HPDE6-E6E7 (cell line): ENCODE results near the gene PDGFB.
A peak's percentile ranks its signal among the peaks of the same experiment; 100 is the strongest.

Experiments used
- DNase-seq: peaks from one replicate; pipeline ENCODE4 v3.0.0; 2011; ENCODE audit warnings: missing footprints; ENCODE audit errors: extremely low spot score

PDGFB gene

DNA sequence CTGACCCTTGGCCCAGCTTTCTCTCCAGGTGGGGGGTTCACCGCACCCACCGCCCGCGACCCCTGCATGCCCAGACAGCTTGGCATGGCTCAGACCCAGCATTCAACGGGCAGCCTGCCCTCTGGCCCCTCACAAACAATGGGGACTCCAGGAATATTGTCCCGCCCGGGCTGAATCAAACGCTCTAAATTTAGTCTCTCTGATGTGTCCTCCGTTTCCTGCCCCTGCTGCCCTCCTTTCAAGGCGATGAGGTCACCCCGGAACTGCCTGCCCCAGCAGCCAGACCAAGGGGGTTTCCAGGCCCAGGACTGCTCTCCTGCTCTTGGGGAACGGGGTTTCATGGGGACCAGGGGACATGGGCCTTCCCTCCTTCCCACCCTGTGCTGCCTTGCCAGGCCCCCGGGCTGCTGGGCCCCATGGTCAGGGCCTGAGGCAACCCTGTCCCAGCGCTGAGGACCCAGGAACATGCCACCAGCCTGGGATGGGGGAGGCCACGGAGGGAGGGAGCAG is 10.1 kb upstream of the PDGFB start:
- peak; percentile 56 for DNase-seq

DNA sequence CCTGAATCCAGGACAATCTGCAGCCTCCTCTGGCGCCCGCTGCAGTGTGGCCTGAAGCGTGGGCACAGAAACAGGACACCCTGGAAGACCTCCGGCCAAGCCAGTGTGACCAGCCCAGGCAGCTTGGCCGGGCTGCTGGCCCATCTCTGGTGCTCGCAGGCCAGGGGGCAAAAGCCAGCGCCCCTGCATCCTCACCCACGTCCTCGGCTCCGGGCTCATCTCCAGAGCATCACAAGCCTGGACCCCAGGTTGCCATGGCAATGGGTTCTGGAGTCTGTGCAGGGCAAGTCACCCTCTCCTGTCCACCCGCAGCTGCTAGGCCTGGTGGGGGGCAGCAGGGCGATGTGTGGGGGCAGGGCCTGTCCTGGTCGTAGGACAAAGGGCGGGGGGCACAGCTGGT is 9.3 kb upstream of the PDGFB start:
- DNase-seq = no peak

DNA sequence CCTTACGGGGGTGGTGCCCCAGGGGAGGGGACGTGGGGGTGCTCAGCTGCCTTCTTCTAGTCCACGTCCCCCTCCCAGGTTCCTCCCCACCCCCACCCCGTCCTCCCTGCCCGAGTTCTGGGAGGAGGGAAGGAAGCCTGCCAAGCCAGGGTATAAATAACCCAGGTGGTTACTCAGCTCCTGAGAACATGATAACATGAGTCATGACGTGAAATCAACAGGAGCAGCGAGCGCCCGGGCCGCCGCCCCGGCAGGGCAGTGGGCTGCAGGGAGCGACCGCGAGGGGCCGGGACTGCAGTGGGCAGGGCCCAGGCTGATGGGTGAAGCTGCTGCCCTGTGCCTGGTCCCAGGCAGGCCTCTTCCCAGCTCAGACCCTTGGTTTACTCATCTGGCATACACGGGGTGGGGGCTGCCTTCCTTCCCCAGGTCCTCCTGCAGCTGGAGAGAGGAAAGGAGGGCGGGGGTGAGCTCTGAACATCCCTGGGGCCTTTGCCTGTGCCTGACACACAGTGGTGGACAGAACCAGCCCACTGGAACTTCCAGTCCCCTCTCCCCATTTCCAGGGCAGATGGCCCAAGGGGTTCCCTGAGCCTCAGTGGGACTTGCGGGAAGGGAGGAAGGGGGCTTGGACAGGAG is 8.8 kb upstream of the PDGFB start:
- DNase-seq = peak; percentile 88

DNA sequence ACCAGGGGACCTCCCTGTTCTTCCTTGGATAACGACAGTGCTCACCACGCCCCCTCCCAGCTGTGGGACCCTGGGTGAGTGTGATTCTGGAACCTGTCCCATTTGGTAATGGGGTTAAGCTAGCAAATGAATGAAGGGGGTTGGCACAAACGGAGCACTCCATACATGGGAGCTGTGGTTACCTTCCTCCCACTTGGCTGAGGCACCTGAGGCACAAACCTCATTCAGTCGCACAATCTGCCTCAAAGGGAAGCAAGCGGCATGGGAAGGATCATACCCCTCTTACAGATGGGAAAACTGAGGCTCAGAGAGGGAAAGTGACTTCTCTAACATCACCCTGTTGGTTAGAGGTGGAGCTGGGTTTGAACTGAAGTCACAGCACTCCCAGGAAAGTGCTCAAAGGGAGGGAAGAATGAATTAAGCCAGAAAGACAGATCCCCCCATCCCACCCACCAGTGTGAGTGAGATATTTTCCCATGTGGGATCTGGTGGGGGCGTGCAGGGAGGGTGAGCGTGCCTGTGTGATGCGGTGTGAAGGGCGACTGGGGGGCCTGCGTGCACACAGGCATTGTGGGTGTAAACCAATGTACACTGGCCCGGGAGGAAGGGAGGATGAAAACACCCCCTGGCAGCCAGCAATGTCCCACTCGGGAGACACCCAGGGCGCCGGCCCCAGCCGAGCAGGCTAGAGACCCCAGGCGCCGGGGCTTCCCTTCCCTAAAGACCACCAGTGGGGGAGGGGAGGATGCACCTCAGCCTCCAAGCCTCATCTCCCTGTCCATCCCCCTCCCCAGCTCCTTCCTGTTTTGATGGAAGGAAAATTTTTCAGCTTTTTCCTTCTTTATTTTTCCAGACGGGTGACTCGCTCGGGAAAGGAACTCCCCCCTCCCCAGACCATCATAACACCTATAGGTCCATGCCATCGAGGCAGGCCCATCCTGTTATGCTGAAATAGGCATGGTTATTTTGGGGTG is 8.0 kb upstream of the PDGFB start:
- no peak for DNase-seq

DNA sequence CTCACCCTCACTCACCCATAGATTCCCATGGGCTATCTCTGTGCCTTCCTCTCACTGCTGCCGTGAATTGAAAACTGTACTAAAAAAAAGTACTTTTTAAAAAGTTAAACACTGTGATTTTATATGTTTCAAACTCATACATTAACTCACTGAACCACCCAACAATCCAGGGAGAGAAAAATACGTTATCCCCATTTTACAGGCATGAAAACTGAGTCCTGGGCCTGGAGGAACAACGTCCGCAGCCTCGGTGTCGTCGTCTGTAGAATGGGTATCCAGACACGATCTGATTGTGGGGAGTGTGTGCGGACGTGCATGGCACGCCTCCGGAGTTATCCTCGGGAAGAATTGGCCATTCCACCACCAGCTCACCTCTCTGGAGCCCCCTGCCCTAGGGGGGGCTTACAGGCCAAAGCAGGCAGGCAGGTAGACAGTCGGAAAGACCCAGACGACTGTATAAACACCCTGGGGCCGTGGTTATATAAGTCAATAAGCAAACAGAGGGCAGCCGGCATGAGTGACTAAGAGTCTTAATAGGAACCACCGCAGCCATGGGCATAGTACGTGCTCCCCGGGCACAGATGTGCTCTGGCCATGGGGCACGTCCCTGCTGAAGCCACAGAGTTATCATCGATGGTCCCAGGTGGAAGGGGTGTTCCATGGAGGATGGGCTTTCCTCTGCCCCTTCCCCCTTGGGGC is 7.1 kb upstream of the PDGFB start:
- DNase-seq = no peak

DNA sequence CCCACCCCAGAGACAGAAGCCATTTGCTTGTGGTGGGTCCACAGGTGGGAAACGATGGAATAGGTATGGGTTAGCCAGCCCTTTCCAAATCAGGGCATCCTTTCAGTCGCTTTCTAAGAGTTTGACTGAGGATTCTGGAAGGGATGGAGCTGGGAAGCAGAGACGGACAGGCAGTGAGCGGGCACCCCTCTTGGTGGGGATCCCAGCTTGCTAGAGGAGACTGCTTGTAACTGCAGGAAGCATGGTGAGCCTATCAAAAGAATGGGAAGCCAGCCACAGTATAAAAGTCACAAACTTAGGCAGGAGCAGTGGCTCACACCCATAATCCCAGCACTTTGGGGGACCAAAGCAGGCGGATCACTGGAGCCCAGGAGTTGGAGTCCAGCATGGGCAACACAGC is 6.1 kb upstream of the PDGFB start:
- DNase-seq = no peak

DNA sequence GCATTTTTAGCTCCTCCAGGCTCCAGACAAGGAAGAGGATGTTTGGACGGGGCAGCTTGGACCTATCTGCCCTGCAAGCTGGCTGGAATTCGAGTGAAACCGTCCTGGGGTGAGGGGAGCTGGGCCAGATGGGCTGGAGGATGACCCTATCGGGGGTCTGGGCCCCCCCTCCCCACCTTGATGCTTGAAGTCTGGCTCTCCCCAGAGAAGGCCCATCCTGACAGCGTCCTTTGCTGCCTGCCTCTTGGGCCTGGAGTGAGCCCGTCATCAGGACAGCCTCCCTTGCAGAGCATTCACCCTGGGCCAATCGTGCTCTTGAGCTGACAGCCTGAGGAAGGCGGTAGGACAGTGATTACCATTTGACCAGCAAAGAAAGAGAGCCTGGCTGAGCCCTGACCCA is 5.3 kb upstream of the PDGFB start:
- DNase-seq = no peak

DNA sequence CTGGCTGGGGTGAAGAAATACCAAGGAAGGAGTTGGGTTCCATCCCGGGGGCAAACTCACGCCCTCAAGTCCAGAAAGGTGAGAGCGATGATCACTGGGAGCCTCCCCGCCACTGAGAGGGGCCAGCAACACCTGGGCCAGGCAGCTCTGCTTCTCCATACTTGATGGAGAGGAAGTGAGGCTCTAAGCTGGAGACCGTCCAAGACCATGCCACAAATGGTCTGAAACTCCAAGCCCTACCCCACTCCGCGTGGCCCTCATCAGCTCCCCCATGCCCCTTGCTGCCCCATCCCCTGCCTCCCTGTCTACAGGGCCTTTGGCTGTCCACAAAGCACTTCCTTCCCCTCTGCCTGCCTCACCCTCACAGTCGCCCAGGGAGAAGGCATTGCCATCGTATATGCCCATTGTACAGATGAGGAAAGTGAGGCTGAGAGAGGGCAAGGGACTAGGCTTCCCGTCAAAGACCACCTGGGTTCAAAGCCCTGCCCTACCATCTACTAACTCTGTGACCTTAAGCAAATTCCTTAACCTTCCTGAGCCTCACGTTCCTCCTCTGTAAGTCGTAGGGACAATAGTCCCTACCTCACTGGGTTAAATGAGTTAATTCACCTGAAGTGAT is 4.4 kb upstream of the PDGFB start:
- no peak for DNase-seq

DNA sequence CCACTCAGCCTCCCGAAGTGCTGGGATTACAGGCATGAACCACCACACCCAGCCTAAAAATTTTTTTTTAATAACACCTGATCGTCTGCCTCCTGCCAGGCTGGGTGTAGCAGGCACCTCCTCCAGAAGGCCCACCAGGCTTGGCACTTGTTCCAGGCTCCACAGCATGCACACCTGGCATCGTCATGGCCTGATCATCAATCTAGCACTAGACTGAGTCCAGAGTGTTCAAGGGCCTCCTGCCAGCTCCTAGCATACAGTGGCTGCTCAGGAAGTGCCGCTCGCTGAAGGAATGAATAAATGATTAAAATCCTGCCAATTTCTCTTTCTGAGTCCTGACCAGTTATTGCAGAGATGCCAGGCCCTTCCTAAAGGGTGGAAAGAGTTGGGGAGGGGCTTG is 3.5 kb upstream of the PDGFB start:
- no peak for DNase-seq

DNA sequence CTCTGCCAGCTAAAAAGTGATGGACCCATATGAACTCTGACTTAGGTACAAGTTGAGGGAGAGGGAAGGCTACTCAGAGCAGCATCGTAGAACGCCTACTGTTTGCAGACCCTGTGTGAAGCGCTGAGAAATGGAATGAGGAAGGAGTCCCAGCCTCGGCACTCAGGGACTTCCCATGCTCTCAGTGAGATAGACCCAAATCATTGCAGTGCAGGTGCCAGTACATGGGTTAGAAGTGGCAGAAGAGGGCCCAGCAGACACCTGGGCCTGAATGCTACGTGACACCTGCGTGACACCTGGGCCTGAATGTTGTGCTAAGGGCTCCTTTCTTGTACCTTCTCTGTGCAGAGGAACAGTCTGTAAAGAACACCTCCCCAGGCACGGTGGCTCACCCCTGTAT is 2.6 kb upstream of the PDGFB start:
- no peak for DNase-seq

DNA sequence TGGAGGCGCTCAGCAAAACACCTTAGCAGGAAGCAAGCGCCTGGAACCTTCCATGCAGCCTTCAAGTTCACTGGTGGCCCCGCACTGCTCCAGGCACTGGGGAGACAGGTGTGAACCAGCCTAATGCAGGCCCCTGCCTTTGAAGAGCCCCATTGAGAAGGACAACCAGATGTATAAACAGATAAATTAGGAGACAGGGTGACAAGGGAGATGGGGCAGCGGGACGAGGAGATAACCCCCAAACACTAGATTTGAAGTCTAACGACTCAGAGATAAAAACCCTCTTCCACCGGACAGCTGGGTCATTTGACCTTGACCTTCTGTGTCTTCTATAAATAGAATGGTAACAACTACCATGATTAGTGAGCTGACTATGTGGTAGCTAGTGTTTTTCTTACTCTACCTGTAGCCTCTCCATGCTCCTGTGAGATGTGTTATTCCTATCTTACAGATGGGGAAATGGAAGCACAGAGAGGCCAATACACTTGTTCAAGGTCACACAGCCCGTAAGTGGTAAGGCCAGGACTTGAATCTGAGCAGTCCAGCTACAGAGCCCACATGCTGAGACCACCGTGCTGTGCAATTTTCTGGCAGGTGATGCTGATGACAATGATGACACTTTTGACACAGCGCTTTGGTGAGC is 2.0 kb upstream of the PDGFB start:
- no peak for DNase-seq

DNA sequence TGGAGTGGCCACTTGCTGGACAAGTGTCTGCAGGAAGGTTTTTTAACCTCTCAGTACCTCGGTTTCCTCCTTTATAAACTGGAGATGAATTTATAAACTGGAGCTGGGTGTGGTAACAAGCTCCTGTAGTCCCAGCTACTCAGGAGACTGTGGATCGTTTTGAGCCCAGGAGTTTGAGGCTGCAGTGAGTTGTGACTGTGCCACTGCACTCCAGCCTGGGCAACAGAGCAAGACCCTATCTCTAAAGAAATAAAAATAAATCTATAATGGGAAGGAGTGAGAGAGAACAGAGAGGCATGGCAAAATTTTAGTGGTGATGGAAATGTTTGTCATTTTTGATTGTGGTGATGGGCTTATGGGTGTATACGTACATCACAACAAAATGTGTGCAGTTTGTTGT is 1.4 kb upstream of the PDGFB start:
- DNase-seq = no peak

DNA sequence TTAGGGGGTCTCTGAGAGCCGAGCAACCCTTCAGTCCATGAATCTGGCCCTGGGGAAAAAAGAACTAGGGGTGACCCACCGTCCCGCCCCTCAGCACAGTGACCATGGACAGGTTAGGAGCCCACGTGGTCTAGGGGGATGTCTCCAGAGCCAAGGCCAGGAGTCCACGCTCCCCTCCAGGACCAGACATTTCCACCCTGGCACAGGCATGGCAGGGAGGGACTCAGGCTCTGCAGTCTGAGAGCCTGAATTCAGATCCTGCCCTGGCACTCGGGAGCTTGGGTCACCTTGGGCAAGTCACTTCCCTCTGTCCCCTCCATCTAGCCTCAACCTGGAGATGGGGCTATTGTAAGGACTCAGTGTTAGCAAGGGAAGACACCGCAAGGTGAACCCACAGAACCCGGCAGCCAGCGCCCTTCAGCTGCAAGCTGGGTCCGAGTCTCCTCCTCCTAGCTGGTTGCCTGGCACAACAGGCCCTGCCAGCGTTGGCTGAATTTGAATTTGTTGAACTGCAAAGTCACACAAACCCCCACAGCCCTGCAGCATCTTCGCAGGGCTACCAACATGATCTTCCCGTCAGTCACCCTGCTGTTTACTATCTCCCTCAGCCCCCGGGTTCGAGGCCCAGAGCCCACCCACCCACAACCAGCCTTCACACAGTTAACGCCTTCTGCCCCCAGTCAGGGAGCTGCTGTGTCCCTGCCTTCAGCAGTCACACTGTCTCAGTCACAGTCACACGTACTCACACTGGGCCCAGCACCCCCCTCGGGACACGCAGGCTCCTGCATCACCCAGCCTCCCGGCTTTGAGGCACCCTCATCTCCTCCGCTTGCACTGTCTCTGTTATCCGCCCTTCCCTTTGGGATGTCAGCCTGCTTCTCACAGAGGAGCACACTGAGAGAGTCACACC is 603 bp upstream of the PDGFB start:
- DNase-seq = no peak

DNA sequence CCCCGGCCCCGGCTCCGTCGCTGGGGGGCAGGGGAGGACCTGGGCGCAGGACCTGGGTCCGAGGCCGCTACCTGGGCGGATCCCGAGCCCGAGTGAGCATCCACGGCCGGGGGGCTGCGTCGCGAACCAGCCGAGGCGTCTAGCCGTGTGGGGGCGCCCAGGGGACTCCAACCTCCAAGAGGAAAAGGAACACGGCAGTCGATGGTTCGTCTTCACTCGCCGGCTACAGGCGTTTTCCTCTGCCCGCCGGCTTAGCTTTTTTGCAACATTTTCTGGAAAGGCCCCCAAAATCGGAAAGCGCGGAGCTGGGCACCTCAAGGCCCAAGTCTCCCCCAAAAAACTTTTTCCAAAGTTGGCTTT is 666 bp downstream of the PDGFB start:
- no peak for DNase-seq

DNA sequence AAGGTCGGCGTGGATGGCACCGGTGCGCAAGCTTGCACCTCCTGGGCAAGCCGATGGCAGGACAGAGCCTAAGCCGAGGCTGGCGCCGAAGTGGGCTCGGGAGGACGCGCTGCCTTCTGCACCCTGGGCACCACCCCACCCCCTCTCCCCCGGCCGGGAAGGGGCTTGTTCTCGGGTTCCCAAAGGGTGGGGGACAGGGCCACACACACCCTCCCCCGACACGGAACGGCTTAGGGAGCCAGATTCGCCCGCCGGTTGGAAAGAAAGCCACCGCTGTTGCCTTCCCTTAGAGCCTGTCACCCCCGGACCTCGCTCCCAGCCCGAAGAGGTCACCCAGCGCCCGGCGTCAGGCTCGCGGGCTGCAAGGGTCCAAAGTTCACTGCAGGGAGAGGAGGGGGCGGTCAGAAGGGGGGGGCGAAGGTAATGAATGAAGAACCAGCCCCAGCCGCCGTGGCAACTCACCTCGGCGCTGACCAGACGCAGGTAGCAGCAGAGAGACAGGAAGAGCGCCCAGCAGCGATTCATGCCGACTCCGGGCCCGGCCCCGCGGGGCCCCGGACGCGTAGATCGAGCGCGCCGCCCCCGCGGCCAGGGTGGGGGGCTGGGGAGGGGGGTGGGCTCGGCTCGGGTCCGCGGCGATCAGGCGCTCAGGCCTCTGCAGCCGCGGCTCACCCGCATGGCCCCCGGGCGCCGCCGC is 1.2 kb downstream of the PDGFB start:
- DNase-seq = no peak

DNA sequence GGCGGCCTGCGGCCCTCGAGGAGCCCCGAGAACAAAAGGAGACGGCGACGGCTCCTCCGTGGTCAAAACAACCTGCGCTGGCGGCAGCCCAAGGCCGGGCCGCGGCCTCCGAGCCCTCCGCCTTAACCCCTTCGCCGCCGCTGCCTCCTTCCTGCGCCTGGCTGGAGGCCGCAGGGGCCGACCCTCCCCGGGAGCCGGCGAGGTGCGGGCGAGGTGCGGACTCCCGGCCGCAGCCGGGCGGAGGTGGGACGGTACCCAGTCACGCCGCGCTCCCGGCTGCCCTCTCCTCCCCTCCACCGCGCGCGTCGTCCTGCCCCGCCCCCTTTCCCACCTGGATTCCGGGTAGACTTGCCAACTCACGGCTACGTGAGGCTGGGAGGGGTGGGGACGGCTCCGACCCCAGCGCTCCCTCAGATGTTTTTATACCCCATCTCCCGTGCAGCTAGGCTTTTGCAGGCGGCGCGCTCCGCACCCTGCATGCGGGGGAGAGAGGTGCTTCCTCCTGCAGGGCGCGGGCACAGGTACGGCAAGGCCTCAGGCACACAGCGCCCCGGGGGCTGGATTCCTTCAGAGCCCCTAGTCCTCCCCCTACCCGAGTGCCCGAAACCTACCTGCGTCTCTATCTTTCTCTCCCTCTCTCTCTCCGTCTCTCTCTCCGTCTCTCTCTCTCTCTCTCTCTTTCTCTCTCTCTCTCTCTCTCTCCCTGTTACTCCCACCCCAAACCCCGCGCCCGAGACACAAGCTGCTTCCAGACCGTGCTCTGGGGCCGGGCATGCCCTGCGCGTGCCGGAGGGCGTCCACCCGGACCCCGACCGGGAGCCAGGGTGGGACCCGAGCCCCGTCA is 2.0 kb downstream of the PDGFB start:
- peak; percentile 39 for DNase-seq

DNA sequence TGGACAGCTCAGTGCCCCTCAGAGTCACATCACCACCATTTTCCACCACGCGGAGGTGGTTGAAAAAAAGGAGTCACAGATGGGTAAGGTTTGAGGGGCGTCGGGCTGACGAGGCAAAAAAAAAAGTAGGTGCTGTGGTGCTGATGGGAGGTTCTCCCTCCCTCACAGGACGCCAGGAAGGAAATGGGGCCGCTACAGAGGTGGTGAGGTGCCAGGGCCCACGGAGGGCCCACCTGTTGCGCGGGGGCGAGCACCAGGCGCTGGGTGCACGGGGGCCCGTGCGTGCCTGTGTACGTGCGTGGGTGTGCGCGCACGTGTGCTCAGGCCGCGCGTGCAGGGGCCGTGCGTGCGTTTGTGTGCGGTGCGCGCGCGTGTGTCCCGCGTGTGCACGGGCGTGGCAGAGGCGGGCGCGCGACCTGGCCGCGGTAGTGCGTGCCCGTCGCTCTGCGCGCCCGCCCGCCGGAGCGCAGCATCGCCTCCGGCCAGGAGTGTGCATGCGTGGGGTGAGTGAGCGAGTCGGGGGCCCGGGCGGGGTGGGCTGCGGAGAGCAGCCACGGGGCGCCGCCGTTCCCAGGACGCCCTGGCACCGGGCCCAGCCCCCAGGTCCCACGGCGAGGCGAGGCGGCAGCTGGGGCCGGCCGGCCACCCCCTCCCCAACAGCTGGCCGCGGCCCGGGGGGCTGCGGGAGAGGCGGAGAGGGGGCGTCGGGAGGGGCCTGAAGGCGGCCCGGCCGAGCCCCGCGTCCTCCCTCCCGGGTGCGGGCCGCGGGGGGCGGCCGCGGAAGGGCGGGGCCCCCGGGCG is 2.8 kb downstream of the PDGFB start:
- DNase-seq = no peak
